Stromal cell of bone marrow (primary cell): ENCODE measurements around the gene TSEN2.
A peak's percentile ranks its signal among the peaks of the same experiment; 100 is the strongest.
"Not testable (repeated sequence)": the region's sequence is repeated elsewhere in the genome, so short reads cannot be mapped to it uniquely, and the experiment has no call there.

Experiments used
- DNase-seq: peaks from one replicate; pipeline ENCODE4 v3.0.0-alpha.2; 2012; ENCODE audit warnings: low read depth

Gene TSEN2

DNA sequence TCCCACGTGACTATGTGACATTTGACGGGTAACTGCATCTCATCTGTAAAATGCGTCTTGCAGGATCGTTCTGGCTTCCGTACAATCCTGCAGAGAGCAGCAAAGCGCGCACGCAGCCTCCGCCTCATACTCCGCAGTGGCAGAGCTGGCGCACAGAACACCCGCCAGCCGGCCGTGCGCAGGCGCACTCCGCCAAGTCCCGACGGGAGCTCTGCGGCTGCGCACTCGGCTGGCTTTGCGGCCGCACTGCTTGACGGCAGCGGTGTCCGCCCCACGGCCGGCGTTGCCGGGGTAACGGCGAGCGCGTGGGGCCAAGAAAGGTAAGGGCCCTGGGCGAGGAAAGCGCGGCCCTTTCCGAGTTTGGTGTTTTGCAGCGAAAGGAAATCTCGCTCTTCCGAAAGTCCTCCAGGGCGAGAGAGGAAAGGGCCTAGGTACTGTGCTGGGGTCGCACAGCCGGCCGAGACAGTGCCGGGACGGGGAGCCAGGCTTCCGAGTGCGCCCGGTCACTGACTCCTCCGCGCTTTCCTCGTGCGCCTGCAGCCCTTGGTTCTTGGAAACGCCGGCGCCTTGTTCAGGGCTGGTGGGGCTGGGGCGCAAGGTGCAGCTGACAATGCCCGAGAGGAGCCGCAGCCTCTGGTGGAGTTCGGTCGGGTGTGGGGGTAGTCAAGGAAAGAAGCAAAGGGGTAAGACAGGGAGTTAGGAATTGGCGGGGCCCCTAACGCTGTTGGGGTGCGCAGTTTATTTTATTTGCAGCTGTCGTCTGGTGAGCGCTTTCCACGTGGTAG, at the start of gene TSEN2:
Gene TSEN2, plus strand, starts transcription at position 283 of the 785 bp plus-strand sequence. CDS start 5,321 bp downstream, outside the sequence.
- peak; percentile 76 for DNase-seq

DNA sequence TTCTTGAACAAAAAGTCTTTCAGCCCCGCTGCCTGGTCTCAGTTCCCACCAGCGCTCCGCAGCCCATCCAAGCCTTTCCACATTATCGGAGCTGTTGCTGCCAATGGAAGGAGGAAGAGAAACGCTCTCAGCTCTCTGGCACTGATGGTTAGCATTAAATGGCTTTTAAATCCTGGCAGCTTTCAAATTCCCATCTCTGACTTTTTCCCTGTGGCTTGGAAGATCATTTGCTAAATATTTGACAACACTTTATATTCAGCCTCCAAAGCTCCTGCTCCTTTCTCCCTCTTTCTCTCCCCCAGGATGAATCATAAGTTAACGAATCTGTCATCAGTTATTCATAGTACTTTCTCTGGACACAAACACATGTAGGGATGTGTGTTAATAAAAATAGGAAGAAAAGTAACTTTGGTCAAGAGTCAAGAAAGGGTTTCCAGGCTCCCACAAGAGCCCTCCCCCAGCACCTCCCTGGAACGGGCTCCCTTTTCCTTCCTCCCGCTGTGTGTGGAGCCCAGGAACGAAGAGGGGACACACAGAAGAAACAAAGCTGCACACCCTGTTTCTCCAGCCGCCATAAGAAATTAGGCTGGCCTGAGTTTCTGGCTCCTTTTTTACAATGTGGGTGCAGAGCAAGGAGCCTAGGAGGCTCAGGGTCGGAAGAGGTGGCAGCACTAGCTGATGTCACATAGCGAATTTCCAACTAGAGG, 47.6 kb upstream of the TSEN2 start:
- peak; percentile 85 for DNase-seq

DNA sequence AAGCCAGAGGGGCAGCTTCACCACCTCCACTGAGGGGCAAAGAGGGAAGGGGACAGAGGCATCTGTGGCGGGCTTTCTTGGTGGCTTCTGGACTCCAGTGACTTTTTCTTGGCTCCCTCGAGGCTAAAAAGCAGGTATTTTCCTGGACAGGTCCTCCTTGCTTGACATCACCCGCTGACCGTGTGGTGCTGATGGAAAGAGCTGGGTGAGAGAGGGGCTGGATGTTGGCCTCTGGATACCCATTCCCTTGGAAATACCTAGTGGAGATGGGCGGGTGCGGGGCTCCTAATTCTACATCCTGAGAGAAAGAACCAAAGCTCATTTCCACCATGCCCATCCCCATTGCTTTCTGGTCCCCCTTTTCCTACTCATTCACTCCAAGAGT, 47.1 kb upstream of the TSEN2 start:
- no peak for DNase-seq

DNA sequence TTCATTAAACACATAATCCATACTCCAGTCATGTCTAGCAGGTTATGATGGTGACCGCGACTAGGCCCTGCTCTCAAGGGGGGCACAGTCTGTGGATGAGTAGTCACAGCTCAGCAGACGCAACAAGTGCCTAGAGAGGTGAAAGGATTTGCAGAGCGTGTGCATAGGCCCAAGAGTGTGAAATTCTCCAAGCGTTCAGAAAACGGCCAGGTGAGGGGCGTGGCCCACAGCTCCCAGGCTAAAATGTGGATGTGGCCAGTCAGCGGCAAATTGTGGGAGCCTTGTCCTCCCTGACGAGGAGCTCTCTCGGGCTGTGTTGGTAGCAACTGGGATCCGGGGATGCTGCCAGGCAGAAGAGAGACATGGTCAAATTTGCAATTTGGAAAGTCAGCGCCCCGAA, 46.4 kb upstream of the TSEN2 start:
- DNase-seq = no peak

DNA sequence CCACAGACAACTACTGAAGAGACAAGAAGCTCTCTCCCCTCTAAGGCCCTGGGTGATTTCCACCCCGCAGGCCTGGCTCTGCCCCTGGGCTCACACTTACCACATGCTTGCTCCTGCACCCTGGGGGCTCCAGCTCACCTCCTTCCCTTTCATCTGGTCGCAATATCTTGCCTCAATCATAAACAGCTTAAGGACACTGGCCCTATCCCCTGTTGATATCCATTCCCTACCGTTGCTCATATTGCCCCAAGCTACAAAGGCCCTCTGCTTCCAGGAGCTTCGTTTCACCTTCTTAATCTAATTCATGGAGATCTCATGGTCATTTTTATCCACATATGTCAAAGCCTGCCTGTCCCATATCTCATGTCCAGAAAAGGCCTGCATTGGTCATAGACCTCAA, 46.0 kb upstream of the TSEN2 start:
- no peak for DNase-seq

DNA sequence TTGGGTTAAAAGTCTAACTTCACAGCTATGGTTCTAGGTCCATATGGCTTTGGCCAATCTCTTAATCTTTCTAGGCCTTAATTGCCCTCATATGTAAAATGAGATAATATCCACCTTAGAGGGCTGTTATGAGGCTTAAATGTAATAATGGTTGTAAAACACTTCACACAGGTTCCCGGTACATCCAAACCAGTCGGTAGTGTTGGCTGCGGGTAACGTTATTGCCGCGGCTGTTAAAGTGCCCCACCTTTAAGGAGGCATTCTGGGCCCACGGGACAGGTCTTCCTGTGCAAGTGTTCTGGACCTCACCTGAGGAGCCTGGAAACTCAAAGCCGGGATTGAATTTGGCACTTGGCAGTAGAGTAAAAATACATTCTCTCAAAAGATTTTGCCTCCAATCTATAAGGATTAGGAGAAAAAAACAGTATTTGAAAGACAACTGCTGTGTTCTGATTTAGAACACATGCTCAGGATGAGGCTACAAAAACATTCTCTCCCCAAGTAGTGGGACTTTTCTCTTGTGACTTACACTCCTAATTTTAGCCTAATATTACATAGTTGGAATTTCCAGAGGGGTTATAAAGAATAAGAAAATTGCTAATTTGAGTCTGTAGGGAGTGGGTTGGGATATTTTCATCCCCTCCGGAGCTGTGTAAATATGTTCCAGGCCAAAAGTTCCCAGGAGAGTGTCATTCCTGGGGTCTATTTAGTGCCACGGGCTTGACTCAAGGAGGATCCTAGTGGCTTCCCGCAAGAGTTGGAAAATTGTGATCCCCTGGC, 44.9 kb upstream of the TSEN2 start:
- DNase-seq = no peak

DNA sequence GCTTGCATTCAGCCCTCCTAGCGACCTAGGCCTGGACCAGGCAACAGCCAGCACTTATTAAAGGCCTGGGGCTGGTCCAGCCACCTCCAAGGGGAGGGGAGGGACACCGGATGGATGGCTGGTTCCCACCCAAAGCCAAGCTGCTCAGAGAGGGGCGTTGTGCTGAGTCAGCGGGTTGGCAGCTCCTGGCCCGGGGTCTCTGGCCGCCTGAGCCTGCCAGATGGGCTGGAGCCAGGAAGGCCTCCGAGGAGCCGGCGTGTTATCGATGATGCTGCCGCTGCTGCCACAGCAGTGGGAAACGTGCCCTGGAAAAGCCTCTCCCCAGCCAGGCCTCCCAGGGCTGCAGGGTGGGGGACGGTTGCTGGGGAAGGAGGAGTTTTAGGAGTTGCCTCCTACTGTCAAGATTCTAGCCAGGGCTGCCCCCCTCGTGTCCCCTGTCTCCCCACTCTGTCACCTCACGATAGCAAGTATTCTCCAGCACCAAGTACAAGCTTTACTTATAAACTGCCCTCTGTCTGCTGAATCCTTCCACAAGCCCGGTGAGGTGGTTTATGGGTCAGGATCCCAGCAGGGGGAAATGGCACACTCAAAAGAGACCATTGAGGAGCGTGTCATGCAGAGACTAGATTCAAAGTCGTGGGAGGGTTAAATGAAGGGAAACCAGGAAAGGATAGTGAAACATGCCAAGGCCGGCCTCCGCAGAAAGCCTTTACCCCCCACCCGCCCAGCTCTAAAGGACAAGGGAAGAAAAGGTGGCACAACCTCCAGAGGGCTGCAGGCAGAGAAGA, 43.2 kb upstream of the TSEN2 start:
- DNase-seq = peak; percentile 38

DNA sequence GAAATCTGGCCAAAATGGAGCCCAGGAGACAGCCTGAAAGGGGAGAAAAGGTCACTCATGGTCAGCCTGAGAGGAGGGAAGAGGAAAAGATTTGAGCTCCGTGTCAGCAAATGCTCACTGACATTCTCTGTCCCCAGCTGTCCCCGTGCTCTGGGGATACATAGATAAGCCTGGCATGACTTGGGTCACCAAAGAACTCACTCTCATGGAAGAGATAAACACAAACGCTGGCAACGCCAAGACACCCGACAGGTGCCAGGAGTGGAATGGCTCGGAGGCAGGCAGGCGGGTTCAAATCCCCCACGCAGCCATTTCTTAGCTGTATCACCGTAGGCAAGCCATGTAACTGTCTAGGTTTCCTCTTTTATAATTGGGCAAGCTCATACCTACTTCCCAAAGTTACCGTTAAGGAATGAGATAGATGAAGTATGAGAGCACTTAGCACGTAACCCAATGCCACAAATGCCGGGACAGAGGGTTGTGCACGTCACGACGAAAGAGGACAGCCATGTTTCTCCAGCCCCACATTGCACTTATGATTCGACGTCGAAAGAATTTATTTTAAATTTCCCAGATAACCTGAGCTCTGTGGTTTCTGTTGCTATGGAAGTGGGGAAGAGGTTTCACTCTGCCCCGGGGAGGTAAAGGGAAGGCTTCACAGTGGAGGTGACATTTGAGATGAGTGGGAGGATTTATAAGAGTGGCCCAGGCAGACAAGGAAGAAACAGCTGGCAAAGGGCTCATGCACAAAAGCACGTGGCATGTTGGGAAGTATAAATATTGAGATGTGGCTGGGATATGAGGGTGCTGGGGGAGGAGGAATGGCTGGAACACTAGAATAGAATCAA, 41.4 kb upstream of the TSEN2 start:
- DNase-seq = no peak

DNA sequence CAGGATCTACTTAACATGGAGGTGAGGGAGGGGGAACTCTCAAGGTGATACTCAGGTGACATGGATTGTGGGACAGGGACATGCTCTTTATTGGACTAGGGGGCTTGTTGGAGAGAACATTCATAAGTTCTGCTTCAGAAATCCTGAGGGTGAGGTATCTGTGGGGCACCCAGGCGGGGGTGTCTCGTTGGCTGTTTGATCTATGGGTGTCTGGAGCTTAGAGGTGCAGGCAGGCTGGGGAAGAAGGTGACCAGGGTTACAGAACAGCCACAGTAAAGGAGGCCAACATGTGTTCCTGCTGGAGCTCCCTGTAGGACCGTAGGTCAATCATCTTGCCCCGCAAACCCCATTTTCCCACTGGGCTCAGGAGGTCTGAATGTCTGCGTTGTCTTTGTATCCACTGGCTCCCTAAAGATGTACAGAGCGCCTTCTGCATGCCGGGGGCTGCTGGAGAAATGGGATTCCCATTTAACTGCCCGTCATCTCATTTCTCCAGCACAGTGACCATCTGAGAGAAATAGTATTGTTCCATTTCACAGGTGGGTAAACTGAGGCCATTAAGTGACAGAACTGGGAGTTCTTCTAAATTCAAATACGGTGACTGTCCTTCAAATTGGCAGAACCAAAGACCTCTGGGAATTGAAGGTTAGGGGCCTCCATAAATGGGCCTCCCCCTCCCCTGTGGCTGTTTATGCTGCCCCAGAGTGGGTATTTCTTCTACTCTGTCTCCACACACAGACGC, 40.3 kb upstream of the TSEN2 start:
- no peak for DNase-seq

DNA sequence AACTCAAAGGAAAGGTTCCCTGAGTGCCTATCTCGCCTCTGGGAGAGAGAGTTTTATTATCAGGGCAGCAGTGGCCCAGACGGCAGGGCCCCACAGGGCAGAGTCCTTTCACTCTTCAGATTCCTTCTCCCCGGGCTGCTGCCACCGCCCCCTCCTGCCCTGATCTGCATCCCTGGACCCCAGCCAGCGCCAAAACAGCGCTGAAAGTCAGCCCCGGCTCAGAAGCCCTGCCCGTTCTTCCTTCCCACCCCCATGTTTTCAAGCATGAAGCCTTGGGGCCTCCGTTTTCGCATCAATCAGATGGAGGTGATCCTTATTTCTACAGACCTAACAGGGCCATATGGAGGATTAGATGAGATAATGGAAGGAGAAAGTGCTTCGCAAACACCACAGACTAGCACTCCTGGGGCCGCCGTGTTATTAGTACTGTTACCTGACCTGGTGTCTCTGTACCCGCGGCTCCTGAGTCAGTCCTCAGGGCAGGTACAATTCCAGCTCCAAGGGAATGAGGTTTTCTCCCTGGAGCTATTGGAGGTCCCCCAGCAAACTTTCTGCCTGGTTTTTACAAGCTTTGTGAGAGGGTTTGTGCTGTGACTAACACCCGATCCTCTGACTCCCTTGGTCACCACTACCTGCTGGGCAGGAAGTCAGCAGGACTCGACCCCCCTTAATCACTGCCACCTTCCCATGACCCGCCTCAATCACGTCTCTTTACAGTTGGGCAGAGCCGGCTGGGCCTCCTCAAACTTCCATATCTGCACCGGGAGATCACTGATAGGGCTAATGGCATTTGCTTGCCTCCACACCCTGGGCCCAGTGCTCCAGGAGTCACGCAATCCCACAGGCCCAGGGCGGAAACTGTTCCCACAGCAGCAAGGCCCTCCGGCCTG, 39.5 kb upstream of the TSEN2 start:
- DNase-seq = no peak

DNA sequence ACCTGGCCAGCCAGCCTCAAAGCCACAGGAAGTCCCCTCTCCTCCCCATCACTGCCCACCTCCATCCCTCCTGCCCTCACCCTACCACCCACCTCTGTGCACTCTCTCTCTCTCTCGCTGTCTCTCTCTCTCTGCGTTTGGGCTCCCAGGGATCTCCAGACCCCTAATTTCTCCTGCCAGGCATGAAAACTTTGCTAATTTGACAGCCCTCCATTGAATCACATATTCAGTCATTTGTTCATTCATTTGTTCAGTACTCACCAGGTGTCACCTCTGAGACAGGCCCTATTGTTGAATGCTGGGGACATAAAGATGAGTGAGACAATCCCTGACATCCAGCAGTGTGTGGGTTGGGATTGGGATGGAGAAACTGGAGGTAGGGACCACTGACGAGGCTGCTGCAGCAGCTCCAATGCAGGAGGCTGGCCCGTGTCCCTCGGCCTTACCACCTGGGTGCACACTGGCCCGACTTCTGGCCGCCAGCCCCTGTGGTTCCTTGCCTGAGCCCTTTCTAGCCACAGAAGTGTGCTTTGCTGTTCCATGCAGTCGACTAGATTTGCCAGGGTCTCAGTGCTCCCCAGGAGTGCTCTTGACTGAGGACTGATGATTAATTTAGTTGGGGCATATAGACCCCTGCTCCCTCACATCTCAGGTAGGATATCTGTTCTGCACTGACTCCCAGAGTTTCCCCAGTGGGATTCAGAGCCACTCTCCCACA, 38.6 kb upstream of the TSEN2 start:
- DNase-seq = no peak

DNA sequence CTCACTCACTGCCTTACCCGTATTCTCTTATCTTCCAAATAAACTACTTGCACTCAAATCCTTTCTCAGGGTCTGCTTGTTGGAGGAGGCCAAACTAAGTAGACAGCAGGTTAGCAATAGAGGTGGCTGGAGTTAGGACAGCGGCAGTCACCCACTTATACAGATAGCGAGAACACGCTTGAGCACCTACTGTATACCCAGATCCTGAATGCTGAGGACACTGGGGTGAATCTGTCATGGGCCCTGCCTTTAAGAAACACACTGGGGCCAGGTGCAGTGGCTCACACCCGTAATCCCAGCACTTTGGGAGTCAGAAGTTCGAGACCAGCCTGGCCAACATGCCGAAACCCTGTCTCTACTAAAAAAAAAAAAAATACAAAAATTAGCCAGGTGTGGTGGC, 38.0 kb upstream of the TSEN2 start:
- no peak for DNase-seq

DNA sequence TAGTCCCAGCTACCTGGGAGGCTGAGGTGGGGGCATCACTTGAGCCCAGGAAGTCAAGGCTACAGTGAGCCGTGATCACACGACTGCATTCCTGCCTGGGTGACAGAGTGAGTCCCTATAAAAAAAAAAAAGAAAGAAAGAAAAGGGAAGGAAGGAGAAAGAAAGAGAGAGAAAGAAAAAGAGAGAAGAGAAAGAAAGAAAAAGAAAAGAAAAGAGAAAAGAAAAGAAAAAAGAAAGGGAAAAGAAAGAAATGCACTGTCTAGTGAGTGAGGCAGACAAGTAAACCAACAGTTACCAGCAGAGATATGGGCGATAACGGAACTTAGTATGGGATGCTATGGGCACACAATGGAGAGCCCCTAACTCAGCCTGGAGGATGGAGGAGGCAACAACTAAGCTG, 37.2 kb upstream of the TSEN2 start:
- DNase-seq = no peak

DNA sequence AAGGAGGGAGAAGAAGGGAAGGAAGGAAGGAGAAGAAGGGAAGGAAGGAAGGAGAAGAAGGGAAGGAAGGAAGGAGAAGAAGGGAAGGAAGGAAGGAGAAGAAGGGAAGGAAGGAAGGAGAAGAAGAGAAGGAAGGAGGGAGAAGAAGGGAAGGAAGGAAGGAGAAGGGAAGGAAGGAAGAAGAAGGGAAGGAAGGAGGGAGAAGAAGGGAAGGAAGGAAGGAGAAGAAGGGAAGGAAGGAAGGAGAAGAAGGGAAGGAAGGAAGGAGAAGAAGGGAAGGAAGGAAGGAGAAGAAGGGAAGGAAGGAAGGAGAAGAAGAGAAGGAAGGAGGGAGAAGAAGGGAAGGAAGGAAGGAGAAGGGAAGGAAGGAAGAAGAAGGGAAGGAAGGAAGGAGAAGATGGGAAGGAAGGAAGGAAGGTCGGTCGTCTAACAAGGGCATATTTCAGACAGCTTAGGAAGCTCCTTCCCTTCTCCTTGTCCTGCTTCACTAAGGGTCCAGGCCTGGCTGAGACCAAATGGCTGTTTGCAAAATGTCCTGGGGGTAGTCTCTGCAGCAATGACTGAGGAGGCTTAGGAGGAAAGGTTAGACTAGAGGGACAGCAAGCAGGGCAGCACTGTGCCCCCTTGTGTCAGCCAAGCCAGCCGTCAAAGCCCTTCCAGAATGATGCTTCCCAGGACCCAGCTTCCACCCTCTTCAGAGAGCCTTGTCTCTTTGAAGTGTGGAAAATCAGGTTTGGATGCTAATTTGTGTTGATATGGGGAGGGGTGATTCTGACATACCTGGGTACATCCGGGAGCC, 35.7 kb upstream of the TSEN2 start:
- not testable (repeated sequence) for DNase-seq

DNA sequence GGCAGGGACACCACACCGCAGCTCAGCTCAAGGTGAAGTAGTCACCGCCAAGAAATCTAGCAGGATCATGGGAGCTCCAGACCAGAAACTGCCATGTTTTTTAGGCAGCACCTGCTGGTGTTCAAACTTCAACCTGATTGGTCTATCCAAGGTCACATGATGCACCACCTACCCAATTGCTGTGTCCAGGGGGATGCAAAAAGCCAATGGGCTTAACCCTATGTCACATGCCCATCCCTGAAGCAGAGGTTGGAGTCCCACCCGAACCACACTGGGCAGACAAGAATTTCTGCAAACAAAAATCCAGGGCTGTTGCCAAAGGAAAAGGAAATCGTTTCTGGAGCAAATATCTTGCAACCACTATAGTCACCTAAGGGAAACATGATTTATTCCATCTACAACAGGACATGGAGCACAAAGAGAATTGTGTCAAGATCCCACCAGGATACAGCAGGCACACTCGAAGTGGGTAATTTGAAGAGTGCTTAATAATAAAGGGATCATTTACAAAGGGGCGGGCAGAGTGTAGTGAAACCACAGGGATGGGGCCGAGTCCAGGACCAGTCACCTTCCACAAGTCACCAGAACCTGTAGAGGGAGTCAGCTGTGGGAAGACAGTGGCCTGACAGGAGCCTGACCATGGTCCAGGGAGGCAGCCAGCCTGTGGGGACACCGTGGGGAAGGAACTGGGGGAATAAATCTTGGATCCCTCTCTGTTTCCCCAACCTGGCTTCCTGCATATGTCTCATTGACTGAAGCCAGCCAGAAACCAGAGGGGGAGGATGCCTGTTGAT, 34.2 kb upstream of the TSEN2 start:
- no peak for DNase-seq

DNA sequence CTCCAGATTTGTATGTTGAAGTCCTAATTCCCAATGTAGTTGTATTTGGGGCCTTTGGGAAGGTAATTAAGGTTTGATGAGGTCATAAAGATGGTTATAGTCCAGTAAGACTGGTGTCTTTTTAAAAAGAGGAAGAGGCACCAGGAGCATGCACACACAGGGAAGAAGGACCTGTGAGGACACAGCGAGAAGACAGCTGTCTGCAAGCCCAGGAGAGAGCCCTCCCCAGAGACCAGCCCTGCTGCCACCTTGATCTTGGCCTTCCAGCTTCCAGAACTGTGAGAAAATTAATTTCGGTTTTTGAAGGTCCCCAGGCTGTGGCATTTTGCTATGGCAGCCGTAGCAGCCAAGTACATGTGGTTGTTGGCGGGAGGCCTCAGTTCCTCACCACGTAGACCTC, 32.8 kb upstream of the TSEN2 start:
- DNase-seq = no peak

DNA sequence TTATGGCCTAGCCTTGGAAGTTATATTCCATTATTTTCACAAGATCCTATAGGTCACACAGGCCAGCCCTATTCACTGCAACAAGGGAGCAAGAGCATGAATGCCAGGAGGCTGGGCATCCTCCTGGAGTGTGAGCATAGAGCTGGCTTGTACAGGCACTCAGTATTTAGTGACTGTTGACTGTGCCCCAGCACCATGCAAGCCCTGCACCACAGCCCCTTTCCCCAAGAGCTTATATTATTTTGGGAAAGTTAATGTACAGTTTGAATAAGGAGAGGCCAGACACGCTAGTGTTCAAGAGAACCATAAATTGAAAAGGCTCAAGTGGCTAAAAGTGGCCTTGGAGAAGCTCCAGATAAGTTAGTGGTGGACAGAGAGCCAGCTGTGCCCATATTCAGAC, 32.3 kb upstream of the TSEN2 start:
- DNase-seq = no peak
